Hepatocyte (in vitro differentiated cells): ENCODE results near the gene USP47. TPM values are rescaled to one million over a fixed set of nuclear protein-coding genes. Genes with fewer than 3 reads are reported as not detected.

Source experiments
- DNase-seq: peaks from one replicate; pipeline ENCODE4 v3.0.0-alpha.2; 2016; ENCODE audit warnings: low spot score
- H2AFZ ChIP-seq: fragments of 200-600 bp; sonication (generic); 2 replicates; pipeline ENCODE4 v1.6.0; 2016; ENCODE audit warnings: antibody characterized with exemption, mild to moderate bottlenecking
- H3K27ac ChIP-seq: fragments of 200-600 bp; sonication (generic); 2 replicates; pipeline ENCODE4 v1.5.1; 2016; ENCODE audit warnings: mild to moderate bottlenecking
- H3K27me3 ChIP-seq: fragments of 200-600 bp; sonication (generic); 2 replicates; pipeline ENCODE4 v1.6.1; 2016
- H3K36me3 ChIP-seq: fragments of 200-600 bp; sonication (generic); replicated peaks from 2 replicates; pipeline ENCODE4 v1.5.1; 2016; ENCODE audit warnings: low read depth; ENCODE audit not compliant: insufficient read depth
- H3K4me1 ChIP-seq: fragments of 200-600 bp; sonication (generic); 2 replicates; pipeline ENCODE4 v1.5.1; 2016; ENCODE audit warnings: mild to moderate bottlenecking, moderate library complexity; ENCODE audit not compliant: insufficient read depth
- H3K4me2 ChIP-seq: fragments of 200-600 bp; sonication (generic); 2 replicates; pipeline ENCODE4 v1.6.0; 2016
- H3K4me3 ChIP-seq: fragments of 200-600 bp; sonication (generic); 2 replicates; pipeline ENCODE4 v1.5.1; 2016; ENCODE audit warnings: mild to moderate bottlenecking
- H3K79me2 ChIP-seq: fragments of 200-600 bp; sonication (generic); 2 replicates; pipeline ENCODE4 v1.6.0; 2017; ENCODE audit warnings: mild to moderate bottlenecking
- H3K9me2 ChIP-seq: fragments of 200-600 bp; sonication (generic); replicated peaks from 2 replicates; pipeline ENCODE4 v1.6.0; 2017; ENCODE audit warnings: mild to moderate bottlenecking; ENCODE audit not compliant: insufficient read depth
- H3K9me3 ChIP-seq: fragments of 200-600 bp; sonication (generic); 2 replicates; pipeline ENCODE4 v1.5.1; 2016; ENCODE audit warnings: low read depth, mild to moderate bottlenecking
- H4K20me1 ChIP-seq: fragments of 200-600 bp; sonication (generic); 2 replicates; pipeline ENCODE4 v1.6.0; 2016; ENCODE audit warnings: mild to moderate bottlenecking; ENCODE audit not compliant: insufficient read depth, poor library complexity, severe bottlenecking
- CTCF ChIP-seq: fragments of 200-600 bp; sonication (generic); IDR thresholded peaks from 2 replicates; pipeline ENCODE4 v1.5.1; 2016; ENCODE audit warnings: antibody characterized with exemption, mild to moderate bottlenecking; ENCODE audit not compliant: poor library complexity
- EZH2 ChIP-seq: fragments of 200-600 bp; sonication (generic); IDR thresholded peaks from 2 replicates; pipeline ENCODE4 v1.6.1; 2016; ENCODE audit warnings: antibody characterized with exemption, mild to moderate bottlenecking, borderline replicate concordance
- EZH2phosphoT487 ChIP-seq: fragments of 200-600 bp; sonication (generic); IDR thresholded peaks from one replicate; pipeline ENCODE4 v1.6.1; 2018; ENCODE audit warnings: antibody characterized with exemption, mild to moderate bottlenecking, low read depth, moderate library complexity; ENCODE audit not compliant: unreplicated experiment, severe bottlenecking
- WGBS: methylation state at CpG from one replicate; pipeline ENCODE4 v1.1.6; 2016; ENCODE audit warnings: low lambda C conversion rate; ENCODE audit errors: missing lambda C conversion rate; 5-methylcytosine and 5-hydroxymethylcytosine counted together
- polyA plus RNA-seq: library from polyadenylated mRNA; unstranded; fragments of >200 nt; fragmentation: Nextera tagmentation; extraction: Ambion mirVana; gene quantifications from 2 replicates; pipeline ENCODE4 v1.2.1, GENCODE V29; 2016
- total RNA-seq: library from RNA; depleted of rRNA; stranded (reverse); fragments of >200 nt; gene quantifications from 2 replicates; pipeline ENCODE4 v1.2.3, GENCODE V29; 2014

The USP47 gene
- total and polyA plus RNA-seq, 2 experiments from 2014 or later = 34.0 to 76.9 TPM

- no peaks in the 10 kb centered on the region for H4K20me1 ChIP-seq
- H3K9me2 ChIP-seq = no peaks in the 10 kb centered on the region
- no peak overlapping the region for H2AFZ ChIP-seq
- no peak overlapping the region for H3K4me2 ChIP-seq
- TF ChIP-seq EZH2 (no peak), CTCF (no peak), EZH2phosphoT487 (no peak)
- no peaks in the 10 kb centered on the region for H3K9me3 ChIP-seq
- H3K27me3 ChIP-seq = no peaks in the 10 kb centered on the region
- 85% methylated on average over 5 of the region's 5 CpGs for WGBS
- H3K36me3 ChIP-seq = no peaks in the 10 kb centered on the region
- peaks cover 39% of the 10 kb centered on the region for H3K4me1 ChIP-seq
- H3K27ac ChIP-seq = no peak overlapping the region
- H3K79me2 ChIP-seq = no peaks in the 10 kb centered on the region
- no peak overlapping the region for H3K4me3 ChIP-seq
- DNase-seq = no peak
Measured at GRCh38 chr11:11971906-11972547, 130.3 kb downstream of the USP47 start.

DNA sequence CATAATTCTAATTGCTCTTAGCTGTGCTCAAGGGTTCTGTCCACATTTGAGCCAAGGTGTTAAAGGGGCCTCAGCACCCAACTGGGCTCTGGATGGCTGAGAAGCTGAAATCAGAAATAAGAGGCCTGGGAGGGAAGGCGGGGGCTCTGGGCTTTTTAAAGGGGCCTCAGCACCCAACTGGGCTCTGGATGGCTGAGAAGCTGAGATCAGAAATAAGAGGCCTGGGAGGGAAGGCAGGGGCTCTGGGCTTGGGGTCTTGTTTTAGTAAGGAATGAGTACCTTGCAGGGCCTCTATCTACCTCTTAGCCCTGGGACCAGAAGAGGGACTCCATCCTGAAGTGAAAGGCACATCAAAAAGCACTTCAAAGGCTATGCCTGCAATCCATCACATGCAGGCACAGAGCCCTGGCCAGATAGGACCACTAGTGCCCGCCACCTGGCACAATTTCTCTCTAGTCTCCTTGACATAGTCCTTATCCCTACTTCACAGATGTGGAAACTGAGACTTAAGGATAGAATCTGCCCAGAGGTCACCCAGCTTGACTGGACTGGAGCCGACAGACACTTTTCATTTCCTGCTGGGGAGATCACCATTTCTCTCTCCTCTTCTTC, 131.1 kb downstream of the USP47 start:
- no peaks in the 10 kb centered on the region for H3K9me2 ChIP-seq
- H4K20me1 ChIP-seq = no peaks in the 10 kb centered on the region
- H3K9me3 ChIP-seq = no peaks in the 10 kb centered on the region
- no peaks in the 10 kb centered on the region for H3K36me3 ChIP-seq
- 67% methylated on average over 3 of the region's 3 CpGs for WGBS
- H3K27ac ChIP-seq = peak overlapping the region; percentile 55
- no peaks in the 10 kb centered on the region for H3K27me3 ChIP-seq
- no peak for TF ChIP-seq EZH2
- no peak for TF ChIP-seq CTCF
- no peak for TF ChIP-seq EZH2phosphoT487
- no peak overlapping the region for H3K4me3 ChIP-seq
- H3K4me2 ChIP-seq = no peak overlapping the region
- H2AFZ ChIP-seq = no peak overlapping the region
- H3K79me2 ChIP-seq = no peaks in the 10 kb centered on the region
- H3K4me1 ChIP-seq = peaks cover 45% of the 10 kb centered on the region
- no peak for DNase-seq

DNA sequence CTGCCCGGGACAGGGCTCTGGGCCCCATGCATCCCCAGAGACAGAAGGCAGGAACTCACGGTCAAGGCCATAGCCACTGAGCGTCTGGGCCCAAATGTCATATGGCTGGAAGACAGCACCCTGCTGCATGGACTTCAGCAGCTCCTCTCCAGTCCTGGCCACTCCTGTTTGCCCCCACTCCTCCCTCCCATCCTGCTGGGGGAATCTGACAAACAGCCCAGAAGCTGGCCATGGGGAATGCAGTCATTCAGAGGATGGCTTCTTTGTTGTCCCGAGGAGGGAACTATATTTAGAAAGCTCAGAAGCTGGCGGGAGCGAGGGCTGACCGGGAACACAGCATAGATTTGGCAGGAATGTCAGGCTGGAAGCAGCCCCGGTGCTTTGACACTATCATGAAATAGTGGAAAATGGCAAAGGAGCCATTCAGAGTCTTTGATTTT, 131.6 kb downstream of the USP47 start:
- WGBS = 60% methylated on average over 8 of the region's 8 CpGs
- Histone ChIP-seq H3K27me3 (no peaks in the 10 kb centered on the region), H2AFZ (no peak overlapping the region), H4K20me1 (no peaks in the 10 kb centered on the region), H3K4me3 (no peak overlapping the region), H3K27ac (peak overlapping the region; percentile 55), H3K4me1 (peaks cover 45% of the 10 kb centered on the region), H3K9me3 (no peaks in the 10 kb centered on the region), H3K4me2 (no peak overlapping the region), H3K9me2 (no peaks in the 10 kb centered on the region), H3K36me3 (no peaks in the 10 kb centered on the region), H3K79me2 (no peaks in the 10 kb centered on the region)
- no peak for DNase-seq
- TF ChIP-seq EZH2phosphoT487 = no peak
- TF ChIP-seq CTCF = no peak
- no peak for TF ChIP-seq EZH2
